Parathyroid adenoma (tissue), 2 donors: Measurements from ENCODE around the gene NPR1.
A peak's percentile ranks its signal among the peaks of the same experiment; 100 is the strongest.

ENCODE experiments used
- H2AFZ ChIP-seq: fragments of 300-600 bp; sonication (generic); one replicate; pipeline ENCODE4 v1.7.0; 2017; ENCODE audit warnings: antibody characterized with exemption, mild to moderate bottlenecking
- H3K27ac ChIP-seq: fragments of 300-600 bp; sonication (generic); one replicate; pipeline ENCODE4 v1.7.0; 2017
- H3K27me3 ChIP-seq: fragments of 300-600 bp; sonication (generic); one replicate; pipeline ENCODE4 v1.7.0; 2017; ENCODE audit warnings: low read length; ENCODE audit not compliant: control insufficient read depth, insufficient read depth
- H3K36me3 ChIP-seq: fragments of 300-600 bp; sonication (generic); one replicate; pipeline ENCODE4 v1.7.0; 2017; ENCODE audit warnings: low read length; ENCODE audit not compliant: control insufficient read depth, insufficient read depth
- H3K4me1 ChIP-seq: fragments of 300-600 bp; sonication (generic); one replicate; pipeline ENCODE4 v1.7.0; 2017; ENCODE audit warnings: control low read depth
- H3K4me2 ChIP-seq: fragments of 300-600 bp; sonication (generic); one replicate; pipeline ENCODE4 v1.7.0; 2017; ENCODE audit warnings: low read length
- H3K4me3 ChIP-seq: fragments of 300-600 bp; sonication (generic); one replicate; pipeline ENCODE4 v1.7.0; 2017; ENCODE audit warnings: low read depth, low read length
- H3K79me2 ChIP-seq: fragments of 300-600 bp; sonication (generic); one replicate; pipeline ENCODE4 v1.7.0; 2017; ENCODE audit warnings: control low read depth
- H3K9ac ChIP-seq: fragments of 300-600 bp; sonication (generic); one replicate; pipeline ENCODE4 v1.7.0; 2017; ENCODE audit warnings: mild to moderate bottlenecking
- H3K9me3 ChIP-seq: fragments of 300-600 bp; sonication (generic); one replicate; pipeline ENCODE4 v1.7.0; 2017; ENCODE audit warnings: low read length; ENCODE audit not compliant: control insufficient read depth
- CTCF ChIP-seq: fragments of 300-600 bp; sonication (generic); IDR thresholded peaks from one replicate; pipeline ENCODE4 v1.7.0; 2017; ENCODE audit warnings: antibody characterized with exemption, mild to moderate bottlenecking
- donor health status: primary hyperparathyroidism.

NPR1 gene

GRCh38 chr1:153677718-153678518 lies 570 bp upstream of the NPR1 start:
- Histone ChIP-seq H3K36me3 (no peaks in the 10 kb centered on the region), H3K9me3 (no peaks in the 10 kb centered on the region), H2AFZ (peak overlapping the region; percentile 64), H3K27ac (no peak overlapping the region), H3K79me2 (no peaks in the 10 kb centered on the region), H3K4me1 (no peaks in the 10 kb centered on the region), H3K9ac (no peak overlapping the region), H3K4me3 (peak overlapping the region; percentile 52), H3K4me2 (peak overlapping the region; percentile 81), H3K27me3 (no peaks in the 10 kb centered on the region)
- TF ChIP-seq CTCF: peak; percentile 69

DNA sequence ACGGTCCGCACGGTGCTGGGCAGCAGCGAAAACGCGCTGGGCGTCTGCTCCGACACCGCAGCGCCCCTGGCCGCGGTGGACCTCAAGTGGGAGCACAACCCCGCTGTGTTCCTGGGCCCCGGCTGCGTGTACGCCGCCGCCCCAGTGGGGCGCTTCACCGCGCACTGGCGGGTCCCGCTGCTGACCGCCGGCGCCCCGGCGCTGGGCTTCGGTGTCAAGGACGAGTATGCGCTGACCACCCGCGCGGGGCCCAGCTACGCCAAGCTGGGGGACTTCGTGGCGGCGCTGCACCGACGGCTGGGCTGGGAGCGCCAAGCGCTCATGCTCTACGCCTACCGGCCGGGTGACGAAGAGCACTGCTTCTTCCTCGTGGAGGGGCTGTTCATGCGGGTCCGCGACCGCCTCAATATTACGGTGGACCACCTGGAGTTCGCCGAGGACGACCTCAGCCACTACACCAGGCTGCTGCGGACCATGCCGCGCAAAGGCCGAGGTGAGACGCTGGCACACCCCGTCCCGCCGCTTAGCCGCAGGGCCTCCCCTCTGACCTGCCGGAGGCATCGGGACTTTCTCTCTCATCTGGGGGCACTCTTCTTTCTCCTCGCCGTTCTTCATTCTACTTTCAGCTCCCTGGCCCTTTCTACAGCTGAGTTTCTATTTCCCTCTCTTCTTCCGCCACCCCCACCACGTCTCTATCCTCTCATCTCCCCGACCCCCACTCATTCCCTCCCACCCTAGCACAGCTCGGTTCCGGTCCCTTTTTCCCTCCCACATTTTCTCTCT lies 1.0 kb downstream of the NPR1 start:
- Histone ChIP-seq H3K4me3 (peak overlapping the region; percentile 52), H3K4me1 (no peaks in the 10 kb centered on the region), H3K9ac (no peak overlapping the region), H3K4me2 (peak overlapping the region; percentile 81), H3K9me3 (no peaks in the 10 kb centered on the region), H3K36me3 (no peaks in the 10 kb centered on the region), H3K79me2 (no peaks in the 10 kb centered on the region), H3K27me3 (no peaks in the 10 kb centered on the region), H3K27ac (no peak overlapping the region), H2AFZ (peak overlapping the region; percentile 64)
- no peak for TF ChIP-seq CTCF

GRCh38 chr1:153680120-153680403 lies 1.6 kb downstream of the NPR1 start:
- Histone ChIP-seq H3K4me3 (no peak overlapping the region), H3K9ac (no peak overlapping the region), H3K27ac (no peak overlapping the region), H3K4me2 (no peak overlapping the region), H2AFZ (no peak overlapping the region), H3K79me2 (no peaks in the 10 kb centered on the region), H3K27me3 (no peaks in the 10 kb centered on the region), H3K36me3 (no peaks in the 10 kb centered on the region), H3K9me3 (no peaks in the 10 kb centered on the region), H3K4me1 (no peaks in the 10 kb centered on the region)
- no peak for TF ChIP-seq CTCF

GRCh38 chr1:153682730-153683129 lies 4.2 kb downstream of the NPR1 start:
- H3K27me3 ChIP-seq: no peaks in the 10 kb centered on the region
- no peak overlapping the region for H3K4me3 ChIP-seq
- no peaks in the 10 kb centered on the region for H3K36me3 ChIP-seq
- H3K4me1 ChIP-seq: no peaks in the 10 kb centered on the region
- no peak overlapping the region for H3K27ac ChIP-seq
- no peaks in the 10 kb centered on the region for H3K79me2 ChIP-seq
- H3K4me2 ChIP-seq: no peak overlapping the region
- H3K9me3 ChIP-seq: no peaks in the 10 kb centered on the region
- no peak overlapping the region for H2AFZ ChIP-seq
- no peak for TF ChIP-seq CTCF
- H3K9ac ChIP-seq: no peak overlapping the region
